SHP77 (cell line): ENCODE data around the gene HOXA5.

Source experiments
- DNase-seq, 2 experiments: peaks; one replicate each; lab custom pipeline; 2025; lab: John Stamatoyannopoulos, UW

Gene HOXA5

GRCh38 chr7:27170426-27171324 lies 27.2 kb upstream of the HOXA5 start:
- DNase-seq = no peak

GRCh38 chr7:27169658-27170425 lies 26.4 kb upstream of the HOXA5 start:
- no peak for DNase-seq

- no peak for DNase-seq
Observed at GRCh38 chr7:27168265-27168947, 24.9 kb upstream of the HOXA5 start.

DNA sequence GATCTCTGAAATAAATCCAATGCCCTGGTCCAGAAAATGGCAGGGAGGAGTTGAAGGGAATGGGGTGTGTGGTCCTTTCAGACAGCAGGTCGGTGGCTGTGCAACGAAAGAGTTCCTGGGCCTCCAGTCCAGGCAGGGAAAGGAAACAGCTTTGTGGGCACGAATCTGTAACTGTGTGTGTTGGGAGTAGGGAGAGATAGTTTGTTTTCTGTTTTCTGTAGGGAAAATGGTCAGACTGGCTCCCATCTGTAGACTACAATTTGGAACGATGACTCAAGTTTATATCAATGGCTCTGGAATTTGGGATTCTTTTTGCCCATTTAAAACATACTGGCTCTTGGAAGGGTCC lies 24.4 kb upstream of the HOXA5 start:
- DNase-seq = no peak

DNA sequence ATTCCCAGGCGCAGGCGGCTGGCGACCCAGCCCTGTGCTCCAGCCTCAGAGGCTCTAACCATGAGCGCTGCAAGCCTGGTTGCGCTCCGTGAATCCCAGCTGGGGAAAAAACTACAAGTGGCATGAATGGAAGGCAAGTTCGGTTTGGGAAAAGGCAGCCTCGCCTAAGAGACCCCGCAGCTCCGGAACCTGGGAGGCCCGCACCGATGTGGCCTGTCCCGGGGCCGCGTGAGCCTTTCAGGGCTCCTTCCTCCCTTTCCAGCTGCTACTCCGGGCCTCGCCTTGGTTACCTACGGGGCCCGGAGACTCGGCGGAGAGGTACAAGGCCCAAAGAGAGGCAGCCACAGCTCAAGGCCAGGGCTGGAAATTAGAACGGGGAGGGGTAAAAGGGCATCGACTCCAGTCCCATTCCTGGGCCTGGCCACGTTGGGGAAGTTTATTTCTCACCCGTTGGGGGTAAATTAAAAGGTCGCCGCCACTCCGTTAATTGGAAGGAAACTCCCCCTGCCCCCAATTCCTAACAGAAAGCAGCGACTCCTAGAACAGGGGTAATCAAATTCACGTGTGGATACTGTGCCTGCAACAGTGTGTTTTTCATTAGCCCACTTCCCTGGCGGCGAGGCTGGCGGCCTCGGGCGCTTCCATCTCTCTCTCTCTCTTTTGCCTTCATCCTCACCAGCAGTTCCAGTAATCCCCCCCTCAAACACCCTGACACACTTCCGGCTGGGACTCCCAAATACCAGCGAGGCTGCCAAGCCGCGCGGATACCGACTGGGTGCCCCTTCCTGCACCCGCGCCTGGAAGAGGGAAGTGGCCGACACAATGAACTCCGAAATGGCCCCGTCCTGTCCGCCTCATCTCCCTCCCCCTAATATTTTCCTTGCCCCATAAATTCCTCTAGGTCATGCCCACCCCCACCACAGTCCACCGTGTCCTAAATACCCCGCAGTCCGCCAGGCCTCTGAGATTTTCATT lies 23.3 kb upstream of the HOXA5 start:
- DNase-seq = no peak

DNA sequence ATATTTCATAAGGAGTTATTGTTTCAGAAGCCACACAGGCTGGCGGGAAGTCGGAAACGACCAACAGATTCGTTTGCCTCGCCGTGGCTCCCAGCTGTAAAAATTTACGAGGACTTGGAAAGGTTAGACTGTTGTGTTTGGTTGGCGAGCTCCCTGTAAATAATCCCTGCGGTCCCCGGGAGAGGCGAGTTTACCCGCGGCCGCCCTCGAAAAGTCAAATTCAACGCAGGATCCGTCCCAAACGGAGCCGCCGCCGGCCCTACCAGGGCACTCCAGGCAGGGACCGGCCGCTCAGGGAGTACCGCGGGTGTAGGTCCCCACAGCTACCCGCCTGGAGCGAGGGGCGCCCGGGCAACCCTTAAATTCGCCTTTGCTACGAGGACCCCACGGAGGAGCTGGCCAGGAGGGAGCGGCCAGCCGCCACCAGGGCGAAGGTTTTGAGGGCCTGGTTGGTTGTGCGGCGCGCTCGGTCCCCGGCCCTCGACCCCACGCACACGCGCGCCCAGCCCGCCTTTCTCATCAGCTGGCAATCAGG lies 22.6 kb upstream of the HOXA5 start:
- no peak for DNase-seq

DNA sequence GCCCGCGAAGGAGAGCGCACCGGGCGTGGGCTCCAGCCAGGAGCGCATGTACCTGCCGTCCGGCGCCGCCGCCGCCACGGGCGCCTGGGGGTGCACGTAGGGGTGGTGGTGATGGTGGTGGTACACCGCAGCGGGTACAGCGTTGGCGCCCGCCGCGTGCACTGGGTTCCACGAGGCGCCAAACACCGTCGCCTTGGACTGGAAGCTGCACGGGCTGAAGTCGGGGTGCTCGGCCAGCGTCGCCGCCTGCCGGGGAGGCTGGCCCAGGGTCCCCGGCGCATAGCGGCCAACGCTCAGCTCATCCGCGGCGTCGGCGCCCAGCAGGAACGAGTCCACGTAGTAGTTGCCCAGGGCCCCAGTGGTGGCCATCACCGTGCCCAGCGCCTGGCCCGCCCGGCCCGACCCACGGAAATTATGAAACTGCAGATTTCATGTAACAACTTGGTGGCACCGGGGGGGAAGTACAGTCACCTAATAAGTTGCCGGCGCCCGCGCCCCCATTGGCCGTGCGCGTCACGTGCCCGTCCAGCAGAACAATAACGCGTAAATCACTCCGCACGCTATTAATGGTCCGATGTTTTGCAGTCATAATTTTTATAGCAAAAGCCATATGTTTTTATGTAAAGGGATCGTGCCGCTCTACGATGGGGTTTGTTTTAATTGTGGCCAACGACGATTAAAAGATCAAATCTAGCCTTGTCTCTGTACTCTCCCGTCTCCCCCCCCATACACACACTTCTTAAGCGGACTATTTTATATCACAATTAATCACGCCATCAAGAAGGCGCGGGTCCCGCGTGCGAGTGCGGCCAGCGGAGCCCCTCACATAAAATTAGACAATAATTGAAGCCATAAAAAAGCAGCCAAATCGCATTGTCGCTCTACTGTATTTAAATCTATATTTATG lies 21.9 kb upstream of the HOXA5 start, which contains the start of gene HOXA9:
HOXA9 (minus strand) TSS at position 449 of the 907 bp plus-strand sequence; CDS start at position 369, 80 bp downstream.
- no peak for DNase-seq

GRCh38 chr7:27164367-27165088 lies 21.0 kb upstream of the HOXA5 start:
- DNase-seq = no peak

- DNase-seq = no peak
Observed at GRCh38 chr7:27164045-27164366, 20.5 kb upstream of the HOXA5 start.

GRCh38 chr7:27163288-27164044 lies 20.0 kb upstream of the HOXA5 start:
- no peak for DNase-seq

GRCh38 chr7:27162561-27163287 lies 19.2 kb upstream of the HOXA5 start:
- no peak for DNase-seq

- no peak for DNase-seq
Observed at GRCh38 chr7:27161721-27162560, 18.5 kb upstream of the HOXA5 start.

DNA sequence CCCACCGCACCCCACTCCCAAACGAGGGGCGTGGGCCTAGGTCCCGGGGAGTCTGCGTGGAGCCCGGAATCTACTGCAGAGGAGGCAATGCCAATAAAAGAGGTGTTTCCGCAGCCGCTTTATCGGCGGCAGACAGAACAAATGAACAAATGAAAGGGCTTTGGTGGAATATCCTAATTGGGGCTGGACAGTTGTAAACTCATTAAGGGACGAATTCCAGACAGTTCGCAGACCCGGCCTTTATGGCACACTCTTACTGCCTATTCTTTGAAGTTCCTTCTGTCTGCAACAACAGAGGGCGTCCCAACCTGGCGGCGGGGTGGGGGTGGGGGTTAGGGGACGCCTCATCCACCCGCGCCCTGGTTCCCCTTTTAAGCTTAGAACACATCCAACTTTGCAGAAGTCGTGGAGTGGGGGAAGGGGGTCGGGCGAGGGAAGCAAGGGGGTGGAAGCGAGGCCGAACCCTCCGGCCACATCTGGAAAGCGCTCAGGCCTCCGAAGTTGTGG lies 17.8 kb upstream of the HOXA5 start:
- DNase-seq = no peak

DNA sequence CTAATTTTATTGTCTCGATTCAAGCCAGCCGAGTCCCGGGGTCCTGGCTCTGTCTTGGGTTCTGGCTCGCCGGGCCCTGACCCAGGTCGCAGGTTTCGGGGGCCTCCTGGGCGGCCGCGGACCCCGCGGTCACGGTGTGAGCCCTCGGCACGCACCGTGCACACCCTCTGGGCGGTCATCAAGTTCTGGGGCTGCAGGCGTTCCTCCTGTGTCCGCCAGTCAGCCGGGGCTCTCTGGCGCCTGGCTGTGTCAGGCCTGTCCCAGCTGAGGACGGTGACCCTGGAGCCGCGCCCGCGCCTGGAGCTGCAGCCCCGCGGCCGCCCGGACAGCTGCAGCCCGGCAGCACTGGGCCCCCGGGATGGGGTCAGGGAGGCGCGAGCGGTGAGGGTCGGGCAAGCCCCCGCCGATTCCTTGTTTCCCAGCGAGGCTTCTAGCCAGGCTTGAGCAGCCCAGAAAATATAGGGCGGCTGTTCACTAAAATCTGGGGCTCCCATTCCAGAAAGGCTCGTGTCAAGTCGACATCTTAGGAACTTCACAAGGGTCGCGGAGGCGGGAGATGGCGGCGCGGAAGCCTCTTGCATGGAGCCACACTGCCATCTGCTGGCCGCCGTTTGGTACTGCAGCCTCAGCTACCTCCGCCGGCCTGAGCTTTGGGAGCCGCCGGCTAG lies 17.2 kb upstream of the HOXA5 start:
- peak; percentile 79 to 84 for DNase-seq

GRCh38 chr7:27160145-27160545 lies 16.7 kb upstream of the HOXA5 start:
- DNase-seq = no peak
